H1 (cell line): ENCODE data around the gene CHD5. TPM values are rescaled to one million over a fixed set of nuclear protein-coding genes. Genes with fewer than 3 reads are reported as not detected.

Experiments used
- CTCF ChIA-PET: fragments of 300-600 bp; sonication (Branson Sonifier 250); formaldehyde crosslinking; loops from one replicate; lab custom pipeline; 2021; ENCODE audit not compliant: partially characterized antibody; lab: Charles Lee
- POLR2A ChIA-PET: fragments of 300-600 bp; sonication (Branson Sonifier 250); formaldehyde crosslinking; loops from one replicate; lab custom pipeline; 2021; ENCODE audit warnings: inconsistent platforms; ENCODE audit not compliant: partially characterized antibody; lab: Charles Lee
- DNase-seq, 2 experiments: peaks; one replicate each; pipeline versions ENCODE4 v3.0.0 to v3.0.0-alpha.2; 2010 to 2022; ENCODE audit warnings: low spot score in 2 of 2, low read depth in 1 of 2, mixed read lengths in 1 of 2
- FAIRE-seq: peaks from 2 replicates; lab custom pipeline; 2011; peaks lifted over from hg19 to GRCh38; lab: Jason Lieb, UNC
- H2AFZ ChIP-seq: 2 replicates; pipeline ENCODE4 v1.8.1; 2012; ENCODE audit warnings: low read length, inconsistent platforms
- H2AK5ac ChIP-seq: 2 replicates; pipeline ENCODE4 v1.6.1; 2013; ENCODE audit warnings: low read depth, low read length
- H2BK120ac ChIP-seq: replicated peaks from 2 replicates; pipeline ENCODE3; 2013; ENCODE audit warnings: low read depth, low read length, inconsistent platforms
- H2BK12ac ChIP-seq: 2 replicates; pipeline ENCODE4 v1.6.1; 2013; ENCODE audit warnings: low read depth, low read length
- H2BK15ac ChIP-seq: 2 replicates; pipeline ENCODE4 v1.6.1; 2013; ENCODE audit warnings: low read length
- H2BK20ac ChIP-seq: 2 replicates; pipeline ENCODE4 v1.6.1; 2013; ENCODE audit warnings: low read length
- H2BK5ac ChIP-seq: 2 replicates; pipeline ENCODE4 v1.6.1; 2013; ENCODE audit warnings: low read depth, low read length
- H3K14ac ChIP-seq: 2 replicates; pipeline ENCODE4 v1.6.1; 2013; ENCODE audit warnings: inconsistent platforms; ENCODE audit not compliant: insufficient read length
- H3K18ac ChIP-seq: 2 replicates; pipeline ENCODE4 v1.6.1; 2013; ENCODE audit warnings: low read length; ENCODE audit errors: extremely low read depth
- H3K23ac ChIP-seq: 2 replicates; pipeline ENCODE4 v1.6.1; 2013; ENCODE audit warnings: inconsistent platforms; ENCODE audit not compliant: insufficient read length
- H3K23me2 ChIP-seq: 2 replicates; pipeline ENCODE4 v1.6.1; 2013; ENCODE audit warnings: low read depth, low read length
- H3K27ac ChIP-seq: 2 replicates; pipeline ENCODE4 v1.6.1; 2011; ENCODE audit warnings: low read depth, low read length, inconsistent platforms
- H3K27me3 ChIP-seq, 4 experiments: replicated peaks in 1 of 4; 1 replicate in 1 of 4; 2 replicates in 3 of 4; pipeline versions ENCODE4 v1.6.1 to v1.8.1; 2011 to 2013; ENCODE audit warnings: low read length in 3 of 4, mild to moderate bottlenecking in 3 of 4, inconsistent platforms in 2 of 4, mixed read lengths in 2 of 4, moderate library complexity in 1 of 4; ENCODE audit not compliant: control insufficient read depth in 3 of 4, insufficient read depth in 3 of 4; ENCODE audit errors: extremely low read depth in 1 of 4
- H3K36me3 ChIP-seq, 4 experiments: 2 replicates each; pipeline versions ENCODE4 v1.6.1 to v1.8.1; 2011 to 2013; ENCODE audit warnings: mild to moderate bottlenecking in 4 of 4, low read length in 3 of 4, moderate library complexity in 2 of 4, control low read depth in 1 of 4, inconsistent platforms in 1 of 4; ENCODE audit not compliant: insufficient read depth in 4 of 4, control insufficient read depth in 2 of 4
- H3K4ac ChIP-seq: replicated peaks from 2 replicates; pipeline ENCODE3; 2013; ENCODE audit warnings: low read length, low read depth, mixed read lengths, inconsistent platforms; ENCODE audit not compliant: insufficient read length
- H3K4me1 ChIP-seq, 4 experiments: replicated peaks in 1 of 4; 1 replicate in 1 of 4; 2 replicates in 3 of 4; pipeline versions ENCODE4 v1.6.1 to v1.8.1; 2011 to 2013; ENCODE audit warnings: low read length in 3 of 4, inconsistent platforms in 2 of 4, mixed read lengths in 1 of 4; ENCODE audit not compliant: insufficient read depth in 4 of 4, control insufficient read depth in 3 of 4
- H3K4me2 ChIP-seq, 2 experiments: 2 replicates each; pipeline versions ENCODE4 v1.6.1 to v1.8.1; 2011 to 2013; ENCODE audit warnings: low read depth in 2 of 2, low read length in 2 of 2, control low read depth in 1 of 2, inconsistent platforms in 1 of 2, mild to moderate bottlenecking in 1 of 2; ENCODE audit not compliant: insufficient read depth in 1 of 2
- H3K4me3 ChIP-seq, 4 experiments: fragments of 200-600, 300-600 bp in 1 of 4; sonication (generic), shearing (Covaris generic), sonication (Bioruptor Twin) in 1 of 4; 2 replicates each; pipeline versions ENCODE4 v1.5.1 to v1.8.1; 2011 to 2016; ENCODE audit warnings: low read length in 4 of 4, low read depth in 3 of 4, control low read depth in 2 of 4, inconsistent platforms in 2 of 4, mild to moderate bottlenecking in 2 of 4, mixed read lengths in 1 of 4, moderate library complexity in 1 of 4; ENCODE audit not compliant: insufficient read depth in 2 of 4; ENCODE audit errors: extremely low read depth in 1 of 4
- H3K56ac ChIP-seq: replicated peaks from 2 replicates; pipeline ENCODE3; 2013; ENCODE audit warnings: low read depth, mild to moderate bottlenecking, mixed read lengths, low read length, inconsistent platforms; ENCODE audit not compliant: insufficient read length
- H3K79me1 ChIP-seq: 2 replicates; pipeline ENCODE4 v1.6.1; 2013; ENCODE audit warnings: low read depth, low read length, control low read depth
- H3K79me2 ChIP-seq, 2 experiments: 2 replicates each; pipeline versions ENCODE4 v1.6.1 to v1.8.1; 2012 to 2013; ENCODE audit warnings: low read length in 2 of 2, mild to moderate bottlenecking in 2 of 2, inconsistent platforms in 1 of 2; ENCODE audit not compliant: insufficient read depth in 2 of 2, control insufficient read depth in 1 of 2
- H3K9ac ChIP-seq, 4 experiments: replicated peaks in 1 of 4; 1 replicate in 1 of 4; 2 replicates in 3 of 4; pipeline versions ENCODE4 v1.6.1 to v1.8.1; 2011 to 2013; ENCODE audit warnings: low read depth in 3 of 4, low read length in 3 of 4, control low read depth in 2 of 4, mild to moderate bottlenecking in 2 of 4, moderate library complexity in 2 of 4, inconsistent platforms in 1 of 4; ENCODE audit errors: extremely low read depth in 1 of 4
- H3K9me3 ChIP-seq, 2 experiments: 2 replicates each; pipeline versions ENCODE4 v1.6.1 to v1.8.1; 2012 to 2013; ENCODE audit warnings: mild to moderate bottlenecking in 2 of 2, moderate library complexity in 2 of 2, control low read depth in 1 of 2, inconsistent platforms in 1 of 2, low read depth in 1 of 2, low read length in 1 of 2, mixed read lengths in 1 of 2; ENCODE audit not compliant: insufficient read depth in 2 of 2
- H4K20me1 ChIP-seq, 2 experiments: replicated peaks in 1 of 2; 2 replicates each; pipeline versions ENCODE3 to v1.8.1; 2011 to 2013; ENCODE audit warnings: inconsistent platforms in 2 of 2, low read length in 2 of 2, mild to moderate bottlenecking in 1 of 2; ENCODE audit not compliant: insufficient read depth in 2 of 2, control insufficient read depth in 1 of 2
- H4K5ac ChIP-seq: 2 replicates; pipeline ENCODE4 v1.6.1; 2013; ENCODE audit warnings: low read length, low read depth, mixed read lengths, inconsistent platforms; ENCODE audit not compliant: insufficient read length
- H4K8ac ChIP-seq: 2 replicates; pipeline ENCODE4 v1.8.0; 2013; ENCODE audit warnings: mild to moderate bottlenecking, moderate library complexity, low read length, inconsistent platforms; ENCODE audit not compliant: insufficient read depth; ENCODE audit errors: extremely low read depth
- H4K91ac ChIP-seq: replicated peaks from 2 replicates; pipeline ENCODE3; 2013; ENCODE audit warnings: low read length, mixed read lengths, inconsistent platforms; ENCODE audit not compliant: insufficient read length
- ASH2L ChIP-seq: fragments of 200-600, 300-600 bp; sonication (generic); IDR thresholded peaks from one replicate; pipeline ENCODE4 v1.7.1; 2017; ENCODE audit warnings: low read length
- CTBP2 ChIP-seq: IDR thresholded peaks from 2 replicates; pipeline ENCODE4 v1.7.0; 2011; ENCODE audit warnings: borderline replicate concordance, mild to moderate bottlenecking, moderate library complexity, mixed read lengths, low read length; ENCODE audit not compliant: insufficient read depth, insufficient read length
- KDM4A ChIP-seq: IDR thresholded peaks from one replicate; pipeline ENCODE4 v1.7.1; 2012; ENCODE audit warnings: low read depth, mild to moderate bottlenecking, moderate library complexity, low read length, inconsistent platforms; ENCODE audit not compliant: severe bottlenecking
- NANOG ChIP-seq: IDR thresholded peaks from 2 replicates; pipeline ENCODE4 v1.6.1; 2011; ENCODE audit warnings: low read length, low read depth, mild to moderate bottlenecking, inconsistent platforms; ENCODE audit not compliant: insufficient read depth, poor library complexity, severe bottlenecking
- POLR2A ChIP-seq, 2 experiments: IDR thresholded peaks; 1 replicate in 1 of 2; 2 replicates in 1 of 2; pipeline ENCODE4 v1.6.1; 2011; ENCODE audit warnings: low read depth in 2 of 2, low read length in 2 of 2, mild to moderate bottlenecking in 2 of 2; ENCODE audit errors: control extremely low read depth in 1 of 2
- SIRT6 ChIP-seq: IDR thresholded peaks from one replicate; pipeline ENCODE4 v1.7.1; 2012; ENCODE audit warnings: low read length, inconsistent platforms
- SP4 ChIP-seq: IDR thresholded peaks from 2 replicates; pipeline ENCODE4 v1.6.1; 2012; ENCODE audit warnings: low read length, inconsistent platforms
- WGBS, 2 experiments: shearing (Covaris generic) in 1 of 2; methylation state at CpG; one replicate each; pipeline versions ENCODE4 v1.1.6 to v1.1.7; 2013 to 2015; ENCODE audit warnings: low lambda C conversion rate in 2 of 2, mixed read lengths in 2 of 2, inconsistent platforms in 1 of 2, low coverage in 1 of 2, missing lambda C conversion rate in 1 of 2; ENCODE audit not compliant: insufficient replicate concordance in 2 of 2, insufficient coverage in 1 of 2, insufficient read length in 1 of 2; ENCODE audit errors: extremely low coverage in 1 of 2, missing lambda C conversion rate in 1 of 2; 5-methylcytosine and 5-hydroxymethylcytosine counted together
- polyA plus RNA-seq, 7 experiments: library from polyadenylated mRNA; depleted of rRNA in 3 of 7; stranded (reverse) in 5 of 7; unstranded in 2 of 7; fragments of >200 nt in 5 of 7; fragments of 200-250 nt in 2 of 7; gene quantifications; 1 replicate in 5 of 7; 2 replicates in 1 of 7; 4 replicates in 1 of 7; pipeline versions ENCODE4 v1.2.1 to v1.2.3, GENCODE V29; 2011 to 2013; ENCODE audit warnings: missing spikeins in 2 of 7, mixed read lengths in 2 of 7
- total RNA-seq: library from RNA; stranded (reverse); fragmentation: NEBNext Ultra II Directional; extraction: Animal tissue kit (Norgen Biotek cat#: 25700); gene quantifications from 2 replicates; pipeline ENCODE4 v1.2.1, GENCODE V29; 2021

The CHD5 gene
- total and polyA plus RNA-seq, 2 of the 8 experiments (the other 6 are each of a cell fraction or from before 2014, with no cell fraction given) = 0.42 to 1.8 TPM

DNA sequence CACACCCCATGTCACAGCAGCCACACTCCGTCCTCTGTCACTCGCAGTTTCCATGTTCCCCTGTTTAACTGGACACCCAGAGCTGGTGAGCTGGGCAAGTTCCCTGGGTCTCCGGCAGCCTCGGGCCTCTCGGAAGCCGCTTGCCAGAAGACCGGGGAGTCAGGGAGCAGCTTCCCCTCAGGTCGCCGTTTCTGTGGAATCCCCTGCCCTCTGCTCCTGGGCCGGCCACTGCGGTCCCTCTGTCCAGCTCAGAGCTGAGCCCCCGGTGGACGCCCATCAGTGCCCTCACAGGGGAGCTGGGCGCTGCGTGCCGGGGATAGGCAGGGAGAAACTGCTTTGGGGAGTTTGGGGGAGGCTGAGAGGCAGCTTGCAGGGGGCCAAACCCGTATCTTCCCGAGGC, 96.7 kb downstream of the CHD5 start:
- Histone ChIP-seq H3K56ac (no peak overlapping the region), H4K8ac (no peak overlapping the region), H3K9me3 (no peaks in the 10 kb centered on the region), H3K79me1 (no peaks in the 10 kb centered on the region), H4K5ac (no peak overlapping the region), H2AFZ (no peak overlapping the region), H4K91ac (no peak overlapping the region), H3K36me3 (no peaks in the 10 kb centered on the region), H3K23ac (no peak overlapping the region), H3K23me2 (no peaks in the 10 kb centered on the region), H2BK5ac (peak overlapping the region; percentile 35; the same call in 1 of the 2 replicates), H3K4ac (no peak overlapping the region), H3K27me3 (0 out of 7 replicates have a peak, but pooled peaks cover 0 to 2% (median 0%) of the 10 kb centered on the region in 4 experiments), H3K4me3 (no peak overlapping the region), H3K79me2 (no peaks in the 10 kb centered on the region), H3K14ac (no peak overlapping the region), H3K9ac (no peak overlapping the region), H2BK12ac (no peak overlapping the region; the same call in 1 of the 2 replicates), H3K4me2 (no peak overlapping the region), H2BK15ac (no peak overlapping the region), H2BK120ac (no peak overlapping the region), H3K18ac (no peak overlapping the region), H3K27ac (no peak overlapping the region), H2BK20ac (no peak overlapping the region), H2AK5ac (no peak overlapping the region), H3K4me1 (peaks cover 0 to 5% (median 2%) of the 10 kb centered on the region in 4 experiments; a peak in 3 of 7 replicates), H4K20me1 (no peaks in the 10 kb centered on the region)
- FAIRE-seq = no peak
- ChIA-PET POLR2A (no interaction called here), CTCF (interaction anchor here (0.6 to 5.9 kb wide), 19 partner anchors 11 to 265 kb away, joined by 3 to 38 read pairs (median 5); no protein-coding TSS in a partner anchor)
- 90% methylated on average over 17 of the region's 18 CpGs; no CpG with 5 or more reads in 1 of the 2 experiments for WGBS, 2 experiments
- no peak for DNase-seq
- TF ChIP-seq ASH2L (no peak), SP4 (no peak), SIRT6 (no peak), NANOG (no peak), POLR2A (IDR thresholded peaks at IDR 0.05; ENCODE audit: control extremely low read depth in 1 of 2, low read depth in 2 of 2, low read length in 2 of 2) (no peak), CTBP2 (no peak), KDM4A (no peak)
